GM12874 (cell line): Measurements from ENCODE around the gene ARFRP1.

Experiments used
- TF ChIP-seq, protein P1 (sequence below): IDR thresholded peaks from 2 replicates; pipeline ENCODE4 v1.5.1; 2011; ENCODE audit warnings: low read depth, mild to moderate bottlenecking, control low read depth, low read length, moderate library complexity; ENCODE audit not compliant: insufficient read depth

ARFRP1 gene

DNA sequence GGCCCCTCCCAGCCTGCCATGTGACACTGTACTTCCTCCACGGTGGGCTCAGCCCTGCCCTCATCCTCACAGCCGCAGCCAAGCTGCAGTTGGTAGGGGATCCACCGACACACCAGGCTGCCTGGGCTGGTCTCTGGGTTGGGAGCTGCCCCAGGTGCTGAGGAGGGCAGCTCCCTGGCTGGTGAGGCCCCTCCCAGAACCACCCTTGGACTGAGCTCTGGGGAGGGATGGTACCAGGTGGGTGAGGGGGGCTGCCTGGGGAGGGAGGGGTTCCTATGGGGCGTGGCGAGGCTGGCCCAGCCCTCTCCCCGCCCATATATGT is 11.5 kb downstream of the ARFRP1 start:
- TF ChIP-seq, protein P1, sequence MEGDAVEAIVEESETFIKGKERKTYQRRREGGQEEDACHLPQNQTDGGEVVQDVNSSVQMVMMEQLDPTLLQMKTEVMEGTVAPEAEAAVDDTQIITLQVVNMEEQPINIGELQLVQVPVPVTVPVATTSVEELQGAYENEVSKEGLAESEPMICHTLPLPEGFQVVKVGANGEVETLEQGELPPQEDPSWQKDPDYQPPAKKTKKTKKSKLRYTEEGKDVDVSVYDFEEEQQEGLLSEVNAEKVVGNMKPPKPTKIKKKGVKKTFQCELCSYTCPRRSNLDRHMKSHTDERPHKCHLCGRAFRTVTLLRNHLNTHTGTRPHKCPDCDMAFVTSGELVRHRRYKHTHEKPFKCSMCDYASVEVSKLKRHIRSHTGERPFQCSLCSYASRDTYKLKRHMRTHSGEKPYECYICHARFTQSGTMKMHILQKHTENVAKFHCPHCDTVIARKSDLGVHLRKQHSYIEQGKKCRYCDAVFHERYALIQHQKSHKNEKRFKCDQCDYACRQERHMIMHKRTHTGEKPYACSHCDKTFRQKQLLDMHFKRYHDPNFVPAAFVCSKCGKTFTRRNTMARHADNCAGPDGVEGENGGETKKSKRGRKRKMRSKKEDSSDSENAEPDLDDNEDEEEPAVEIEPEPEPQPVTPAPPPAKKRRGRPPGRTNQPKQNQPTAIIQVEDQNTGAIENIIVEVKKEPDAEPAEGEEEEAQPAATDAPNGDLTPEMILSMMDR, result no peak

DNA sequence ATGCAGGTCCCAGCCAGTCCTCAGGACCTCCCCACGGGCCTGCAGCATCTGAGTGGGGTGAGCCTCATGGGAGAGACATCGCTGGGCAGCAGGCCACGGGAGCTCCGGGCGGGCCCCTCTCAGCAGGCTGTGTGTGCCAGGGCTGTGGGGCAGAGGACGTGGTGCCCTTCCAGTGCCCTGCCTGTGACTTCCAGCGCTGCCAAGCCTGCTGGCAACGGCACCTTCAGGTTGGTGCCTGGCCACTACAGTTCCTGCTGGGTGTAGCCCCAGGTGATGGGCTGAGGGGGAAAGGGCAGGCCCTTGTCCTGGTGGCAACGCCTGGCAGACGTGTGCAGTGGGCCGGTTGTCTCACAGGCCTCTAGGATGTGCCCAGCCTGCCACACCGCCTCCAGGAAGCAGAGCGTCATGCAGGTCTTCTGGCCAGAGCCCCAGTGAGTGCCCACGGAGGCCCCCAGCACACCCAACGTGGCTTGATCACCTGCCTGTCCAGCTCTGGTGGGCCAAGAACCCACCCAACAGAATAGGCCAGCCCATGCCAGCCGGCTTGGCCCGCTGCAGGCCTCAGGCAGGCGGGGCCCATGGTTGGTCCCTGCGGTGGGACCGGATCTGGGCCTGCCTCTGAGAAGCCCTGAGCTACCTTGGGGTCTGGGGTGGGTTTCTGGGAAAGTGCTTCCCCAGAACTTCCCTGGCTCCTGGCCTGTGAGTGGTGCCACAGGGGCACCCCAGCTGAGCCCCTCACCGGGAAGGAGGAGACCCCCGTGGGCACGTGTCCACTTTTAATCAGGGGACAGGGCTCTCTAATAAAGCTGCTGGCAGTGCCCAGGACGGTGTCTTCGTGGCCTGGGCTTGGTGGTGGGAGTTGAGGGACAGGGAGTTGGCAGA is 12.1 kb downstream of the ARFRP1 start:
- TF ChIP-seq, protein P1, result no peak

DNA sequence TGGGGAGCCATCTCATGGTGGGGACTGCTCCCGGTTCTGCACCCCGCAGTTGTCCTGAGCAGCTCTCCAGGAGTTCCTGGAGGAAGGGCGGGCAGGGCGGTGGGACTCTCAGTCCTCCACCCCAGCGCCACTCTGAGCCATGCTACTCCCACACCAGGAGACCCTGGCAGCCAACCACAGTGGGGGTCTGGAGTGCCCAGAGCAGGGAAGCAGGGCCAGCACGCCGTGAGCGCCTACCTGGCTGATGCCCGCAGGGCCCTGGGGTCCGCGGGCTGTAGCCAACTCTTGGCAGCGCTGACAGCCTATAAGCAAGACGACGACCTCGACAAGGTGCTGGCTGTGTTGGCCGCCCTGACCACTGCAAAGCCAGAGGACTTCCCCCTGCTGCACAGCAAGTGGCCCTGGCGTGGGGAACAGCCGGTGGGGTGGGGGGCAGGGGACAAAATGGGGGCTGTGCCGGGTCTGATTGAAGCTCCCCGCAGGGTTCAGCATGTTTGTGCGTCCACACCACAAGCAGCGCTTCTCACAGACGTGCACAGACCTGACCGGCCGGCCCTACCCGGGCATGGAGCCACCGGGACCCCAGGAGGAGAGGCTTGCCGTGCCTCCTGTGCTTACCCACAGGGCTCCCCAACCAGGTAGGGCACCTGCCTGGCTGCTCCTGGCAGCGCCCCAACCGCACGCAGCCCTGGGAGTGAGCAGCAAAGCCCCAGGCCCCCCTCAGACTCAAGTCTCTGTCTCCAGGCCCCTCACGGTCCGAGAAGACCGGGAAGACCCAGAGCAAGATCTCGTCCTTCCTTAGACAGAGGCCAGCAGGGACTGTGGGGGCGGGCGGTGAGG is 13.0 kb downstream of the ARFRP1 start:
- TF ChIP-seq, protein P1, result no peak

DNA sequence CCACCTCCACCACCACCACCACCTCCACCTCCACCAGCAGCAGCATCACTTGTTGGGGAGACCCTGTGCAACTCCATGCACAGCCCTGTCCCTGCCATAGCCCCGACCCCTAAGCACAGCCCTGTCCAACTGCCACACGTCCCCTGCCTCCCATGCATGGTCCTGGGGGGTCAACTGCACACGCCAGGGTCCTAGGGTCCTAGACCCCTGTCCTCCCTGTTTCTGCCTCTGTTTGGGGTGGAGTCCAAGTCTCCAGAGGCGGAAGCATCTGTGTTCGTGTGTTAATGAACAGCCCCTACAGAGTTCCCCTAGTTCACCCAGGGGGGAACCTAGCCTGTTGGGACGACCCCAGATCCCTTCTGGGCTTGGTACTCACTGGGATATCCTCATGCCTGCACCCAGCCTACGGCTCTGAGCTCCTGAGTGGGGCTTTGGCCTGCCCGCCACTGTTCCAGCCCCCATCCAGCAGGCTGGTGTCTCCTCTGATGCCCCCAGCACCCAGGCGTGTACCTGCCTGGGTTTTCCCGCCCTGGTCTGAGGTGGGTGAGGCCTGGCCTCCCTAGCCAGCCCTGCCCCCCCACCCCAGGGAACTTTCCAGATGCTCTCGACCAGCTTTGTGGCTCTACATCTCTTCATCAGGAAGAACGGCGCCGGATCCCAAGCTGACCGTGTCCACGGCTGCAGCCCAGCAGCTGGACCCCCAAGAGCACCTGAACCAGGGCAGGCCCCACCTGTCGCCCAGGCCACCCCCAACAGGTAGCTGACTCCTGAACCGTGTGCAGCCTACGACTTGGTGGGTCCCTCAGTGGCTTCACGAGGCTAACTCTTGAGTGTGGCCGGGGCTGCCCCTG is 13.8 kb downstream of the ARFRP1 start:
- TF ChIP-seq, protein P1, result no peak

DNA sequence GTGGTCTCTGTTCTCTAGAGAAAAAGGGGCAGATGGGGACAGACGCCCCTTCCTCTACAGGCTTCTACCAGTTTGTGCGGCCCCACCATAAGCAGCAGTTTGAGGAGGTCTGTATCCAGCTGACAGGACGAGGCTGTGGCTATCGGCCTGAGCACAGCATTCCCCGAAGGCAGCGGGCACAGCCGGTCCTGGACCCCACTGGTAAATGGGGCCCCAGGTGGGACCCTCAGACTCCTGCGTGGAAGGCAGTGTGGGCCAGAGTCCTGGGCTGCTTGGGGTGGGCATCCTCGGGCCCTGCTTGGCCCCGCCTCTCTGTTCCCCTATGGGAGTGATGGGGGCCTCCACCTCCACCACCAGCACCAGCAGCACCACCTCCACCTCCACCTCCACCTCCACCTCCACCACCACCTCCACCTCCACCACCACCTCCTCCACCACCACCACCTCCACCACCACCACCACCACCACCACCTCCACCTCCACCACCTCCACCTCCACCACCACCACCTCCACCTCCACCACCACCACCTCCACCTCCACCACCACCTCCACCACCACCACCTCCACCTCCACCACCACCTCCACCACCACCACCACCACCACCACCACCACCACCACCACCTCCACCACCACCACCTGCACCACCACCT is 14.6 kb downstream of the ARFRP1 start:
- TF ChIP-seq, protein P1, result no peak

DNA sequence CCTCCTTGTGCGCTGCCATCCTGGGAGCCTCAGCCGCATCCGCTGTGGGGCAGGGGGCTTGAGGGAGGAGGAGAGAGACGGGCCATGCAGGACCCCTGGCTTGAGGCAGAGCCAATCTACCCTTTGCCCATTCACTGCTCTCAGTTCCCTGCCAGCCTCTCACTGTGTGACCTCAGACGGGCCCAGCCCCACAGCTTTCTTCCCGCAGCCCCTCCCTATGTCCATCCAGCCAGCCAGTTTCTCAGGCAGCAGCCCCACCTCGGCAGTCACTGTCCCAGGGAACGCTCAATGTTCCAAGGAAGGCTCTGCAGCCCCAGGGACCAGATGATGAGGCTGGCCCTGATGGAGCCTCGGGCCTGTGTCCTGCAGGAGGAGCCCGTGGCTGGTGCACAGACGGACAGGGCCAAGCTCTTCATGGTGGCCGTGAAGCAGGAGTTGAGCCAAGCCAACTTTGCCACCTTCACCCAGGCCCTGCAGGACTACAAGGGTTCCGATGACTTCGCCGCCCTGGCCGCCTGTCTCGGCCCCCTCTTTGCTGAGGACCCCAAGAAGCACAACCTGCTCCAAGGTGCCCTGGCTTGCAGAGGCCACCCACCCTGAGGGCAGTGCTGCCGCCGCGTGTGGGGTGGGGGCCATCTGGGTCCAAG is 15.2 kb downstream of the ARFRP1 start:
- TF ChIP-seq, protein P1, result no peak
